ENCODE data around the gene RAF1.
A peak's percentile ranks its signal among the peaks of the same experiment; 100 is the strongest.
"Not testable (repeated sequence)": the region's sequence is repeated elsewhere in the genome, so short reads cannot be mapped to it uniquely, and the experiment has no call there.

Gene RAF1

DNA sequence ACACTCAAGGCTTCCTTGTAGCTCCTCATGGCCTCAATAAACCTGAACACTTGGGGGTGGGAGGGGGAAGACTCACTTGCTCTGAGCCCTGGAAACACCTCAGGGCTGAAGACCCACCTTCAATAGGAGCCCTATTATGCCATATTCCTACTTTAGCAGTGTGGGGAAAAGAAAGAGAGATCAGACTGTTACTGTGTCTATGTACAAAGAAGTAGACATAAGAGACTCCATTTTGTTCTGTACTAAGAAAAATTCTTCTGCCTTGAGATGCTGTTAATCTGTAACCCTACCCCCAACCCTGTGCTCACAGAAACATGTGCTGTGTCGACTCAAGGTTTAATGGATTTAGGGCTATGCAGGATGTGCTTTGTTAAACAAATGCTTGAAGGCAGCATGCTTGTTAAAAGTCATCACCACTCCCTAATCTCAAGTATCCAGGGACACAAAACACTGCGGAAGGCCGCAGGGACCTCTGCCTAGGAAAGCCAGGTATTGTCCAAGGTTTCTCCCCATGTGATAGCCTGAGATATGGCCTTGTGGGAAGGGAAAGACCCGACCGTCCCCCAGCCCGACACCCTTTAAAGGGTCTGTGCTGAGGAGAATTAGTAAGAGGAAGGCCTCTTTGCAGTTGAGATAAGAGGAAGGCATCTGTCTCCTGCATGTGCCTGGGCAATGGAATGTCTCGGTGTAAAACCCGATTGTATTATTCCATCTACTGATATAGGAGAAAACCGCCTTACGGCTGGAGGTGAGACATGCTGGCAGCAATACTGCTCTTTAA lies 10.2 kb upstream of the RAF1 start:
- not testable (repeated sequence) for H3K79me1 ChIP-seq (ENCODE audit: low read length); H2BK5ac ChIP-seq (ENCODE audit: low read length); H4K8ac ChIP-seq (ENCODE audit: low read depth, low read length); H3K4ac ChIP-seq (ENCODE audit: low read depth, low read length); H3K79me2 ChIP-seq (ENCODE audit: control insufficient read depth, insufficient read depth, low read length); H3K4me1 ChIP-seq (ENCODE audit: control insufficient read depth, low read depth, low read length); H3K27me3 ChIP-seq (ENCODE audit: insufficient read depth, low read length, poor library complexity); H3K9ac ChIP-seq (ENCODE audit: low read length); H2BK120ac ChIP-seq (ENCODE audit: low read depth, low read length); H3K4me2 ChIP-seq (ENCODE audit: low read length); H3K36me3 ChIP-seq (ENCODE audit: control insufficient read depth, insufficient read depth, low read length); H2AK5ac ChIP-seq (ENCODE audit: low read length); H3K4me3 ChIP-seq (ENCODE audit: low read length); H3K23ac ChIP-seq (ENCODE audit: low read length); H2BK15ac ChIP-seq (replicated peaks; ENCODE audit: low read depth); H4K5ac ChIP-seq (ENCODE audit: low read length); H3K18ac ChIP-seq (ENCODE audit: low read length)
- Histone ChIP-seq H3K56ac (ENCODE audit: low read length) (peak overlapping the region; percentile 0), H3K27ac (ENCODE audit: low read depth, low read length) (peak overlapping the region; percentile 5)
- DNase-seq, result peak; percentile 76
- no CpG with 5 or more reads among the region's 10 CpGs for WGBS (ENCODE audit: extremely low coverage, insufficient coverage, low lambda C conversion rate)

DNA sequence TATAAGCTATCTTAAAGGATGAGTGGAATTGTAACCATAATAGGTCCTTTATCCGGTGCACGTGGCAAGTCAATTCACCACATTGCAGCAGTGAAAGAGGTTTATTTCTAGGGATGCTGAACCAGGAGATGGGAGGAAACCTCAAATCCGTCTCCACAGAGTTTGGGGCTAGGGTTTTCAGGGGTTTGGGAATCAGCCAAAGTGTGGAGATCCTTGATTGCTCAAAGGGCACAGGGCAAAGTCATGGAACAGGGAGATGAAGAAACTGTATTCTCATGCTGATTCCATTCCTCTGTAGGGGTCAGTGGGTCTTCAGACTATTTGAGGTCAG lies 7.2 kb upstream of the RAF1 start:
- H3K27ac ChIP-seq (ENCODE audit: low read depth, low read length), result no peak overlapping the region
- no CpG with 5 or more reads among the region's 3 CpGs for WGBS (ENCODE audit: extremely low coverage, insufficient coverage, low lambda C conversion rate)
- no peak for DNase-seq

DNA sequence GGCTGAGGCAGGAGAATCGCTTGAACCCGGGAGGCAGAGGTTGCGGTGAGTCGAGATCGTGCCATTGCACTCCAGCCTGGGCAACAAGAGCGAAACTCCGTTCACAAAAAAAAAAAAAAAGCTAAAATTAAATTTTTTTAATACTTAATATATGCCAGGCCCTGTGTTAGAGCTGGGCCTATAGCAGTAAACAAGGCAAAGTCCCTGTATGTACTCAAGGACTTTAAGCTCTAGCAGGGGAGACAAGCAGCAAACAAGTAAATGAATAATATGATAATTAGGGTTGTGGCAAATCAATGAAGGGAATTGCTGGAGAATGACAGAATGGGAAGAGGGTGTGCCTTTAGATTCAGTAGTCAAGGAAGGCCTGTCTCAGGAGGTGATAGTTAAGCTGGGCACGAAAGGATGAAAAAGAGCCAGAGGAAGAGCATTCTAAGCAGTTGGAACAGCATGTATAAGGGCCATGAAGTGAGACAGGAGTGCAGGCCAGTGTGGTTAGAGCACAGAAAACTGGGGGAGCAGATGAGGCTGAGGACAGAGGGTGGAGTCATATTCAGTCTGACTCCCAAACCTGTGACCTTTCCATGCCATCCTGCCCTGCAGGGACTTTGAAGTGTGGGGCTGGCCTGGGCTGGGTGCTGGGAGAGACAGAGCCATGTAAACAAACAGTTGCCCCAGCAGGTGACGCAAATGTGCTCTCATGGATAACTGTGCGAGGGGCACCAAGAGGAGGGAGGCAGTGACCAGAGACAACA lies 6.6 kb upstream of the RAF1 start:
- H2BK5ac ChIP-seq (ENCODE audit: low read length), result no peak overlapping the region
- H3K36me3 ChIP-seq (ENCODE audit: control insufficient read depth, insufficient read depth, low read length), result no peaks in the 10 kb centered on the region
- H3K79me2 ChIP-seq (ENCODE audit: control insufficient read depth, insufficient read depth, low read length), result no peaks in the 10 kb centered on the region
- no peaks in the 10 kb centered on the region for H3K27me3 ChIP-seq (ENCODE audit: insufficient read depth, low read length, poor library complexity)
- DNase-seq, result no peak
- H3K56ac ChIP-seq (ENCODE audit: low read length), result peak overlapping the region; percentile 15
- no peak overlapping the region for H3K9ac ChIP-seq (ENCODE audit: low read length)
- H3K4me1 ChIP-seq (ENCODE audit: control insufficient read depth, low read depth, low read length), result no peaks in the 10 kb centered on the region
- WGBS (ENCODE audit: extremely low coverage, insufficient coverage, low lambda C conversion rate), result no CpG with 5 or more reads among the region's 10 CpGs
- H4K8ac ChIP-seq (ENCODE audit: low read depth, low read length), result no peak overlapping the region
- H2BK15ac ChIP-seq (replicated peaks; ENCODE audit: low read depth), result no peak overlapping the region
- no peak overlapping the region for H2BK120ac ChIP-seq (ENCODE audit: low read depth, low read length)
- no peak overlapping the region for H2AK5ac ChIP-seq (ENCODE audit: low read length)
- no peak overlapping the region for H4K5ac ChIP-seq (ENCODE audit: low read length)
- H3K18ac ChIP-seq (ENCODE audit: low read length), result no peak overlapping the region
- no peak overlapping the region for H3K27ac ChIP-seq (ENCODE audit: low read depth, low read length)
- H3K4me2 ChIP-seq (ENCODE audit: low read length), result no peak overlapping the region
- no peak overlapping the region for H3K4me3 ChIP-seq (ENCODE audit: low read length)
- H3K4ac ChIP-seq (ENCODE audit: low read depth, low read length), result no peak overlapping the region
- no peak overlapping the region for H3K23ac ChIP-seq (ENCODE audit: low read length)
- no peaks in the 10 kb centered on the region for H3K79me1 ChIP-seq (ENCODE audit: low read length)

More for the DNA sequence above, 7.2 kb upstream of the RAF1 start:
- Histone ChIP-seq H3K23ac (ENCODE audit: low read length) (no peak overlapping the region), H2AK5ac (ENCODE audit: low read length) (no peak overlapping the region), H2BK15ac (replicated peaks; ENCODE audit: low read depth) (no peak overlapping the region), H4K8ac (ENCODE audit: low read depth, low read length) (no peak overlapping the region), H3K4me3 (ENCODE audit: low read length) (no peak overlapping the region), H2BK5ac (ENCODE audit: low read length) (no peak overlapping the region), H3K9ac (ENCODE audit: low read length) (no peak overlapping the region), H3K4ac (ENCODE audit: low read depth, low read length) (no peak overlapping the region), H3K4me1 (ENCODE audit: control insufficient read depth, low read depth, low read length) (no peaks in the 10 kb centered on the region), H3K18ac (ENCODE audit: low read length) (no peak overlapping the region), H3K36me3 (ENCODE audit: control insufficient read depth, insufficient read depth, low read length) (no peaks in the 10 kb centered on the region), H3K27me3 (ENCODE audit: insufficient read depth, low read length, poor library complexity) (no peaks in the 10 kb centered on the region), H2BK120ac (ENCODE audit: low read depth, low read length) (no peak overlapping the region), H3K4me2 (ENCODE audit: low read length) (no peak overlapping the region), H3K79me2 (ENCODE audit: control insufficient read depth, insufficient read depth, low read length) (no peaks in the 10 kb centered on the region), H3K79me1 (ENCODE audit: low read length) (no peaks in the 10 kb centered on the region), H4K5ac (ENCODE audit: low read length) (no peak overlapping the region), H3K56ac (ENCODE audit: low read length) (no peak overlapping the region)

DNA sequence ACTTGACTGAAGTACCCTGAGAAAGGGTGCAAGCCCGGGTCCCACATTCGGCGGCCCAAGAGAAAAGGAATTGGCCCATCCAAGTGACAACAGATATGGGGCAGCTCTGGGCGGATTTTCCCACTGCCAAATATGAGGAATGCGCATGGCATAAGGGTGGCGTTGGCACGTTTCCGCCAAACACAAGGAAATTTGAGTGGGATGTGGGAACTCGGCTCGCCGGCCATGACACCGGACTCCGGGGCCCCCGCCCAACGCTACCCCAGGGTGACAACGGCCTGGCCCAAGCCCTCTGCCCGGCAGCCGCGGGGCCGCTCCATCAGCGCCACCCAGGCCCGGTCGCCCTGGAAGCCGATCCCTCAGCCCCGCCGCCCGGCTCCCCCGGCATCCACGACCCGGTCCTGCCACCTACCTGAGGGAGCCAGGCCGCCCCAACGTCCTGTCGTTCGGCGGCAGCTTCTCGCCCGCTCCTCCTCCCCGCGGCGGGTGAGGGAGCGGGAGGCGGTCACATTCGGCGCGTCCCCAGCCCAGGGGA lies 449 bp downstream of the RAF1 start:
- Histone ChIP-seq H2BK15ac (replicated peaks; ENCODE audit: low read depth) (no peak overlapping the region), H3K23ac (ENCODE audit: low read length) (peak overlapping the region; percentile 94), H2BK5ac (ENCODE audit: low read length) (peak overlapping the region; percentile 96), H3K79me2 (ENCODE audit: control insufficient read depth, insufficient read depth, low read length) (peaks cover 47% of the 10 kb centered on the region), H4K5ac (ENCODE audit: low read length) (no peak overlapping the region), H3K4me2 (ENCODE audit: low read length) (peak overlapping the region; percentile 6), H3K18ac (ENCODE audit: low read length) (peak overlapping the region; percentile 31), H3K4me3 (ENCODE audit: low read length) (peak overlapping the region; percentile 98), H3K4ac (ENCODE audit: low read depth, low read length) (peak overlapping the region; percentile 29), H3K36me3 (ENCODE audit: control insufficient read depth, insufficient read depth, low read length) (no peaks in the 10 kb centered on the region), H3K56ac (ENCODE audit: low read length) (peak overlapping the region; percentile 98), H2BK120ac (ENCODE audit: low read depth, low read length) (peak overlapping the region; percentile 17), H4K8ac (ENCODE audit: low read depth, low read length) (peak overlapping the region; percentile 78), H3K27ac (ENCODE audit: low read depth, low read length) (peak overlapping the region; percentile 98), H3K9ac (ENCODE audit: low read length) (peak overlapping the region; percentile 98), H3K79me1 (ENCODE audit: low read length) (no peaks in the 10 kb centered on the region), H2AK5ac (ENCODE audit: low read length) (no peak overlapping the region), H3K4me1 (ENCODE audit: control insufficient read depth, low read depth, low read length) (no peaks in the 10 kb centered on the region), H3K27me3 (ENCODE audit: insufficient read depth, low read length, poor library complexity) (no peaks in the 10 kb centered on the region)
- WGBS (ENCODE audit: extremely low coverage, insufficient coverage, low lambda C conversion rate), result no CpG with 5 or more reads among the region's 45 CpGs
- DNase-seq, result no peak

DNA sequence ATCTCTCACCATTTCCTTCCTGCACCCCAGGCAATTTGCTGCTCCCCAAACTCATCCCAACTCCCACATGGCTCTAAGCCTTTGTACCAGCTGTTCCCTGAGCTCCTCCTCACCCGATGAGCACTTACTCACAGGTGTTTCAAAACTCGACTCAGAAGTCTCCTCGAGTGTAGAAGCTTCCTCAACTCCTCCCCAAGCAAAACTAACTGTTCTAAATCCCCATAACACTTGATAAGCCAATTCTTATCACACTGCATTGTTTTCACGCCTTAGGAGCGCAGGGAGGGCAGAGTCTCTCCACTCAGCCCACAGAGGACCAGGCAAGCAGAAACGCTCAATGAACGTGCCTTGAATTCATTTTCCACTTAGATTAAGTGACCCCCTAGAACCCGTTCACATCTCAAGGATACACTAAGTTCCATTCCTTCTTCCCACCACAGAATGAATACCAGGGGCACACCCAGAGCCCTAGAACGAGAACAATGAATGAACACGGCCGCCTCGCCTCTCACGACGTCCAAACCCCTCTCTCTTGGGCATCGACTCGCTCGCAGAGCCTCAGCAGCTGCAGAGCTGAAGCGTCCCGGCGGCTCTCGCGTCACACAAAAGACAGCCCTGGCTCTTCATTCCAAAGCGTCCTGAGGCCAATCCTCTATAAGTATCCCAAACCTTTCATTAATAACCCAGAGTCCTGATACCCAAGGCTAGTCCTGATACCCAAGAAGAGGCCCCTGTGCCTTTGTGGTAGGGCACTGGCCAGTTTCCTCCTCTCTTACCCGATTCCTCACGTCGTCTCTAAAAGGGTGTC lies 1.1 kb downstream of the RAF1 start:
- H3K56ac ChIP-seq (ENCODE audit: low read length), result peak overlapping the region; percentile 98
- H3K18ac ChIP-seq (ENCODE audit: low read length), result peak overlapping the region; percentile 31
- H3K9ac ChIP-seq (ENCODE audit: low read length), result peak overlapping the region; percentile 98
- H3K23ac ChIP-seq (ENCODE audit: low read length), result no peak overlapping the region
- no peaks in the 10 kb centered on the region for H3K79me1 ChIP-seq (ENCODE audit: low read length)
- H2BK120ac ChIP-seq (ENCODE audit: low read depth, low read length), result no peak overlapping the region
- H3K27me3 ChIP-seq (ENCODE audit: insufficient read depth, low read length, poor library complexity), result no peaks in the 10 kb centered on the region
- peaks cover 54% of the 10 kb centered on the region for H3K79me2 ChIP-seq (ENCODE audit: control insufficient read depth, insufficient read depth, low read length)
- H3K27ac ChIP-seq (ENCODE audit: low read depth, low read length), result peak overlapping the region; percentile 98
- no peaks in the 10 kb centered on the region for H3K4me1 ChIP-seq (ENCODE audit: control insufficient read depth, low read depth, low read length)
- peak; percentile 77 for DNase-seq
- H3K4me2 ChIP-seq (ENCODE audit: low read length), result peak overlapping the region; percentile 6
- WGBS (ENCODE audit: extremely low coverage, insufficient coverage, low lambda C conversion rate), result no CpG with 5 or more reads among the region's 26 CpGs
- H3K36me3 ChIP-seq (ENCODE audit: control insufficient read depth, insufficient read depth, low read length), result no peaks in the 10 kb centered on the region
- no peak overlapping the region for H4K8ac ChIP-seq (ENCODE audit: low read depth, low read length)
- peak overlapping the region; percentile 98 for H3K4me3 ChIP-seq (ENCODE audit: low read length)
- no peak overlapping the region for H2BK5ac ChIP-seq (ENCODE audit: low read length)
- H2BK15ac ChIP-seq (replicated peaks; ENCODE audit: low read depth), result no peak overlapping the region
- H4K5ac ChIP-seq (ENCODE audit: low read length), result no peak overlapping the region
- H2AK5ac ChIP-seq (ENCODE audit: low read length), result no peak overlapping the region
- H3K4ac ChIP-seq (ENCODE audit: low read depth, low read length), result peak overlapping the region; percentile 29
